HepG2 (cell line): ENCODE results near the gene MTRF1. TPM values are rescaled to one million over a fixed set of nuclear protein-coding genes. Genes with fewer than 3 reads are reported as not detected.
A peak's percentile ranks its signal among the peaks of the same experiment; 100 is the strongest.

Source experiments
- E2F2 ChIP-seq: sonication (generic); formaldehyde crosslinking; IDR thresholded peaks from 2 replicates; pipeline ENCODE4 v1.4.0; 2020; ENCODE audit warnings: missing genetic modification reagents, borderline replicate concordance
- FOSL2 ChIP-seq: sonication (generic); formaldehyde crosslinking; IDR thresholded peaks from 2 replicates; pipeline ENCODE4 v1.4.0; 2020; ENCODE audit warnings: missing genetic modification reagents
- FOXC1 ChIP-seq: sonication (generic); formaldehyde crosslinking; IDR thresholded peaks from 2 replicates; pipeline ENCODE4 v1.8.0; 2022; ENCODE audit warnings: mild to moderate bottlenecking, missing genetic modification reagents, borderline replicate concordance
- FOXK1 ChIP-seq: sonication (generic); formaldehyde crosslinking; IDR thresholded peaks from 2 replicates; pipeline ENCODE4 v1.4.0; 2020; ENCODE audit warnings: low read depth, missing genetic modification reagents, borderline replicate concordance
- GMEB1 ChIP-seq: sonication (generic); formaldehyde crosslinking; IDR thresholded peaks from 2 replicates; pipeline ENCODE4 v1.5.1; 2020; ENCODE audit warnings: missing genetic modification reagents, mild to moderate bottlenecking, borderline replicate concordance
- GZF1 ChIP-seq: sonication (generic); formaldehyde crosslinking; IDR thresholded peaks from 2 replicates; pipeline ENCODE4 v1.5.1; 2020; ENCODE audit warnings: mild to moderate bottlenecking, missing genetic modification reagents
- ISX ChIP-seq: sonication (generic); formaldehyde crosslinking; conservative IDR thresholded peaks from 2 replicates; pipeline ENCODE4 v1.5.0; 2020; ENCODE audit warnings: missing genetic modification reagents
- KDM4B ChIP-seq: sonication (generic); formaldehyde crosslinking; IDR thresholded peaks from 2 replicates; pipeline ENCODE4 v1.4.0; 2020; ENCODE audit warnings: missing genetic modification reagents
- KLF6 ChIP-seq: IDR thresholded peaks from 2 replicates; pipeline ENCODE4 v1.8.0; 2016; ENCODE audit warnings: missing biosample characterization, missing genetic modification reagents
- MEIS1 ChIP-seq: sonication (generic); formaldehyde crosslinking; IDR thresholded peaks from 2 replicates; pipeline ENCODE4 v1.9.0; 2021; ENCODE audit warnings: mild to moderate bottlenecking, missing genetic modification reagents, moderate library complexity, borderline replicate concordance
- MIER2 ChIP-seq: IDR thresholded peaks from 2 replicates; pipeline ENCODE4 v1.6.1; 2016; ENCODE audit warnings: missing biosample characterization, missing genetic modification reagents
- POLR2A ChIP-seq, 2 experiments: IDR thresholded peaks; 2 replicates each; pipeline ENCODE4 v1.6.1; 2011; ENCODE audit warnings: low read depth in 2 of 2, low read length in 2 of 2, mild to moderate bottlenecking in 1 of 2, moderate library complexity in 1 of 2; ENCODE audit not compliant: insufficient read depth in 1 of 2
- POLR2AphosphoS5 ChIP-seq: IDR thresholded peaks from 2 replicates; pipeline ENCODE4 v1.6.1; 2012; ENCODE audit warnings: low read depth, low read length
- REL ChIP-seq: sonication (generic); formaldehyde crosslinking; conservative IDR thresholded peaks from 2 replicates; pipeline ENCODE4 v1.8.0; 2022; ENCODE audit warnings: mild to moderate bottlenecking, missing genetic modification reagents, moderate library complexity
- TRAFD1 ChIP-seq: sonication (generic); formaldehyde crosslinking; IDR thresholded peaks from 2 replicates; pipeline ENCODE4 v1.5.1; 2020; ENCODE audit warnings: missing genetic modification reagents, mild to moderate bottlenecking, borderline replicate concordance
- XRCC5 ChIP-seq: fragments of 200-400 bp; formaldehyde crosslinking; optimal IDR thresholded peaks from 2 replicates; pipeline ENCODE3; 2017; ENCODE audit warnings: mild to moderate bottlenecking, low read length
- ZBTB1 ChIP-seq: sonication (generic); formaldehyde crosslinking; IDR thresholded peaks from 2 replicates; pipeline ENCODE4 v1.4.0; 2020; ENCODE audit warnings: missing genetic modification reagents, borderline replicate concordance
- ZNF143 ChIP-seq: sonication (generic); formaldehyde crosslinking; IDR thresholded peaks from 2 replicates; pipeline ENCODE4 v1.4.0; 2020; ENCODE audit warnings: missing genetic modification reagents
- ZNF512B ChIP-seq: sonication (generic); formaldehyde crosslinking; IDR thresholded peaks from 2 replicates; pipeline ENCODE4 v1.5.1; 2020; ENCODE audit warnings: missing genetic modification reagents, mild to moderate bottlenecking, borderline replicate concordance
- ZNF597 ChIP-seq: sonication (generic); formaldehyde crosslinking; IDR thresholded peaks from 2 replicates; pipeline ENCODE4 v1.5.0; 2020; ENCODE audit warnings: missing genetic modification reagents
- ZNF782 ChIP-seq: sonication (generic); formaldehyde crosslinking; IDR thresholded peaks from 2 replicates; pipeline ENCODE4 v1.4.0; 2020; ENCODE audit warnings: missing genetic modification reagents, mild to moderate bottlenecking, borderline replicate concordance
- ZNF879 ChIP-seq: sonication (generic); formaldehyde crosslinking; IDR thresholded peaks from 2 replicates; pipeline ENCODE4 v1.8.1; 2023; ENCODE audit warnings: missing genetic modification reagents
- polyA plus RNA-seq, 8 experiments: library from polyadenylated mRNA; depleted of rRNA in 3 of 8; stranded (reverse) in 7 of 8; unstranded in 1 of 8; fragments of >200 nt; fragmentation: Illumina TruSeq in 4 of 8; extraction: Trizol in 4 of 8; gene quantifications; 2 replicates each; pipeline versions ENCODE4 v1.2.1 to v1.2.3, GENCODE V29; 2011 to 2016; ENCODE audit warnings: low read depth in 4 of 8, missing spikeins in 1 of 8, mixed read lengths in 1 of 8; ENCODE audit not compliant: insufficient read depth in 1 of 8
- total RNA-seq, 5 experiments: library from RNA; depleted of rRNA; stranded (reverse); fragments of >200 nt; fragmentation: Illumina TruSeq; extraction: Trizol; gene quantifications; 2 replicates each; pipeline ENCODE4 v1.2.3, GENCODE V29; 2016; ENCODE audit warnings: low read depth in 1 of 5

MTRF1 gene
- total and polyA plus RNA-seq, 2 of the 13 experiments (the other 11 are each of a cell fraction or from before 2014, with no cell fraction given), result 21.6 to 27.2 TPM

GRCh38 chr13:41263261-41263971, at the start of gene MTRF1 (continued):
- TF ChIP-seq XRCC5 (peak; percentile 77), MEIS1 (CRISPR knock-in tag) (no peak), MIER2 (no peak), ISX (CRISPR knock-in tag) (no peak), KDM4B (CRISPR knock-in tag) (no peak), ZNF597 (no peak), ZNF782 (CRISPR knock-in tag) (no peak), ZNF143 (CRISPR knock-in tag) (peak; percentile 90), POLR2AphosphoS5 (peak; percentile 70; the same call in 1 of the 2 replicates), REL (CRISPR knock-in tag) (no peak), FOXC1 (no peak), FOSL2 (CRISPR knock-in tag) (0 out of 2 replicates have a peak, but pooled peaks have one; percentile 17), GZF1 (no peak), ZBTB1 (CRISPR knock-in tag) (no peak), POLR2A (IDR thresholded peaks at IDR 0.05; ENCODE audit: insufficient read depth in 1 of 2, low read depth in 2 of 2, low read length in 2 of 2) (peak; percentile 53 to 64; a peak in 3 of 4 replicates), KLF6 (CRISPR knock-in tag) (no peak), TRAFD1 (CRISPR knock-in tag) (no peak), ZNF512B (CRISPR knock-in tag) (no peak), FOXK1 (CRISPR knock-in tag) (peak; percentile 58; the same call in 1 of the 2 replicates), GMEB1 (CRISPR knock-in tag) (peak; percentile 62; the same call in 1 of the 2 replicates), ZNF879 (CRISPR knock-in tag) (no peak), E2F2 (no peak)
